ENCODE measurements around the gene SCNN1A. TPM values are rescaled to one million over a fixed set of nuclear protein-coding genes. Genes with fewer than 3 reads are reported as not detected.

The SCNN1A gene
- total RNA-seq, 1 donor, result 0.36 TPM

DNA sequence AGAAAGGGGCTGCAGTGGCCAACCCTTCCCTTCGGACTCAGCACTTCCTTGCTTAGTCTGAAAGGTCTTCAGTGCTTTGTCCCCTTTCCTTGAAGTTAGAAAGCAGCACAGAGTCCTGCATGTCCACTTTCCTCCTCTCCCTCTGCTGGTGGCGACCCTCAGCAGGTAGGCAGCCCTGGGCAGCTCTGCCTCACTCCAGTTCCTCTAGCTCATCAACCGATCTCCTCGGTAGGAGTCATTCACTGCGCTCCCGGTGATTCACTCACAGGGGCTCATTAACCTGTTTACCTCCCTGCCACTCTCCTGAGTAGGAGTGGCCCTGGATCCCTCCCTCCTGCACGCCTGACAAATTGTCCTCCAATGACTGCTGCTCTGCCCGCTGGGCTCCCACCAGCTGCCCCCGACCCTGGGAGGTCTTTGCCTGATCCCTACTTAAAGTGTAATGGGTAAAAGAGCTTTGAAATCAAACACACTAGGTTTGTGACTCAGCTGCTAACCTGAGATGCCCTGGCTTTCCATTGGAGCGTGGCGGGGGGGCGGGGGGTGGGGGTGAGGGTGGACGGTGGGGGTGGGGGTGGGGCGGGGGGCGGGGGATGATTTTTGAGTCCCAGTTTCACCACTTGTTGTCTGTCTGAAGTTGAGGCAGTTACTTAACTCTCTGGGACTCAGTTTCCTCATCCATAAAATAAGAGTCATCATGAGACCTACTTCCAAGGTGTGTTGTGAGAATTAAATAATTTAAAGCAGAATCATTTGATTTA, 4.2 kb downstream of the SCNN1A start:
- Histone ChIP-seq H3K27ac (ENCODE audit: low read depth, low read length) (no peak overlapping the region), H3K36me3 (ENCODE audit: insufficient read depth, low read length) (no peaks in the 10 kb centered on the region), H2AFZ (ENCODE audit: low read length) (peak overlapping the region; percentile 50), H3K79me2 (ENCODE audit: insufficient read depth, low read length) (no peaks in the 10 kb centered on the region), H3K4me1 (ENCODE audit: insufficient read depth, low read length) (peaks cover 27% of the 10 kb centered on the region), H4K20me1 (ENCODE audit: insufficient read depth, low read length) (no peaks in the 10 kb centered on the region), H3K27me3 (ENCODE audit: insufficient read depth, low read length) (no peaks in the 10 kb centered on the region), H3K4me2 (ENCODE audit: insufficient read depth, low read length) (no peak overlapping the region), H3K9me3 (ENCODE audit: low read depth, low read length) (no peaks in the 10 kb centered on the region), H3K4me3 (ENCODE audit: insufficient read depth, low read length) (no peak overlapping the region)
- DNase-seq (ENCODE audit: insufficient read length, low spot score, missing footprints), result peak; percentile 84
- TF ChIP-seq, protein P1, sequence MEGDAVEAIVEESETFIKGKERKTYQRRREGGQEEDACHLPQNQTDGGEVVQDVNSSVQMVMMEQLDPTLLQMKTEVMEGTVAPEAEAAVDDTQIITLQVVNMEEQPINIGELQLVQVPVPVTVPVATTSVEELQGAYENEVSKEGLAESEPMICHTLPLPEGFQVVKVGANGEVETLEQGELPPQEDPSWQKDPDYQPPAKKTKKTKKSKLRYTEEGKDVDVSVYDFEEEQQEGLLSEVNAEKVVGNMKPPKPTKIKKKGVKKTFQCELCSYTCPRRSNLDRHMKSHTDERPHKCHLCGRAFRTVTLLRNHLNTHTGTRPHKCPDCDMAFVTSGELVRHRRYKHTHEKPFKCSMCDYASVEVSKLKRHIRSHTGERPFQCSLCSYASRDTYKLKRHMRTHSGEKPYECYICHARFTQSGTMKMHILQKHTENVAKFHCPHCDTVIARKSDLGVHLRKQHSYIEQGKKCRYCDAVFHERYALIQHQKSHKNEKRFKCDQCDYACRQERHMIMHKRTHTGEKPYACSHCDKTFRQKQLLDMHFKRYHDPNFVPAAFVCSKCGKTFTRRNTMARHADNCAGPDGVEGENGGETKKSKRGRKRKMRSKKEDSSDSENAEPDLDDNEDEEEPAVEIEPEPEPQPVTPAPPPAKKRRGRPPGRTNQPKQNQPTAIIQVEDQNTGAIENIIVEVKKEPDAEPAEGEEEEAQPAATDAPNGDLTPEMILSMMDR (IDR thresholded peaks at IDR 0.05; ENCODE audit: extremely low read depth, low read depth, low read length), result peak; percentile 41

DNA sequence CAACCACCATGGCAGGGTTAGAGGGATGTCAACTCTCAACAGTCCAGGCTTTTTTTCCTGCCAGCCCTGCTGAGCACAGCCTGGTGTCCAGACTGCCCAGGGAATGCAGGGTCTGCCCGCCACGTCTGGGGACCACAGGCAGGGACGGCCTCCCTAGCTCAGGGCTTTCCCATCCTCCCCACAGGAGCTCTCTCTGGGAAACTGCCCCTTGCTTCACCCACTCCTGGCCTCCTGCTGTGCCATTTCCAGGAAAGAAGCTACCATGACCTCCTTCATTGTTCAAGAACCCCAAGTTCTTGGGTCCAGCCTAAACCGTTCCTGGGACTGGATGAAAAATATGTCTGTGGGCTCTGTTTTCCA, 4.8 kb downstream of the SCNN1A start:
- no peak overlapping the region for H3K4me3 ChIP-seq (ENCODE audit: insufficient read depth, low read length)
- H3K4me2 ChIP-seq (ENCODE audit: insufficient read depth, low read length), result no peak overlapping the region
- H3K79me2 ChIP-seq (ENCODE audit: insufficient read depth, low read length), result no peaks in the 10 kb centered on the region
- H3K9me3 ChIP-seq (ENCODE audit: low read depth, low read length), result no peaks in the 10 kb centered on the region
- TF ChIP-seq, protein P1 (IDR thresholded peaks at IDR 0.05; ENCODE audit: extremely low read depth, low read depth, low read length), result no peak
- H3K27ac ChIP-seq (ENCODE audit: low read depth, low read length), result no peak overlapping the region
- H3K27me3 ChIP-seq (ENCODE audit: insufficient read depth, low read length), result no peaks in the 10 kb centered on the region
- no peak overlapping the region for H2AFZ ChIP-seq (ENCODE audit: low read length)
- H3K4me1 ChIP-seq (ENCODE audit: insufficient read depth, low read length), result peaks cover 24% of the 10 kb centered on the region
- peak; percentile 86 for DNase-seq (ENCODE audit: insufficient read length, low spot score, missing footprints)
- no peaks in the 10 kb centered on the region for H3K36me3 ChIP-seq (ENCODE audit: insufficient read depth, low read length)
- no peaks in the 10 kb centered on the region for H4K20me1 ChIP-seq (ENCODE audit: insufficient read depth, low read length)

DNA sequence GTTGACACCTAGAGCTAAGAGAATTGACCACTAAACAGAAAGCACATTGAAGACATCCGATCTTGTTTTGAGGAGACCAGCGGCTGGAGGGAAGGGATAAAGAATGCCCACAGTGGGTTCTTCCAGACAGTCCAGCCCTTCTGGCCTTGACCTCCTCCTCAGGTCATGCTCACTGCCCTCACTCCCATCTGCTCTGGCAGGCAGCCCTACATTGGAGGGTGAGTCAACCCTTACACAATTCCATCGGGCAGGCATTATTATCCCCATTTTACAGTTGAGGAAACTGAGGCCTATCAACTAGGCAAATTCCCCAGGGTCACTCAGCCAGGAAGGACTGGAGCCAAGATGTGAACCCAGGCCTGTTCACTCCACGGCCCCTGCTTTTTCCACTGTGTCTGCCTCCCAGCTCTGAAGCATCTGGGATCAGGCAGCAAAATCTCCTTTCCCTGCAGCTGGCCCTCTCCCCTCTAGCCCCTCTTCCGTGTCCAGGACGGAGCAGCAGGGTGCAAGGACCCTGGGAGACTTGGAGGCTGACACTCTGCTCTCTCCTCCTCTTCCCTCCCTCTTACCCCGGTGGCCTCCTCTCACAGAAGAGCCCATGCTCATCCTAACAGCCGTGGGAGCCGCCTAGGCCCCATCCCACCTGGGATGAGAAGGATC, 5.3 kb downstream of the SCNN1A start:
- Histone ChIP-seq H2AFZ (ENCODE audit: low read length) (no peak overlapping the region), H3K4me1 (ENCODE audit: insufficient read depth, low read length) (peaks cover 24% of the 10 kb centered on the region), H3K79me2 (ENCODE audit: insufficient read depth, low read length) (no peaks in the 10 kb centered on the region), H3K4me3 (ENCODE audit: insufficient read depth, low read length) (no peak overlapping the region), H3K36me3 (ENCODE audit: insufficient read depth, low read length) (no peaks in the 10 kb centered on the region), H3K27me3 (ENCODE audit: insufficient read depth, low read length) (no peaks in the 10 kb centered on the region), H3K4me2 (ENCODE audit: insufficient read depth, low read length) (no peak overlapping the region), H3K9me3 (ENCODE audit: low read depth, low read length) (no peaks in the 10 kb centered on the region), H3K27ac (ENCODE audit: low read depth, low read length) (no peak overlapping the region), H4K20me1 (ENCODE audit: insufficient read depth, low read length) (no peaks in the 10 kb centered on the region)
- TF ChIP-seq, protein P1 (IDR thresholded peaks at IDR 0.05; ENCODE audit: extremely low read depth, low read depth, low read length), result no peak
- DNase-seq (ENCODE audit: insufficient read length, low spot score, missing footprints), result peak; percentile 41

DNA sequence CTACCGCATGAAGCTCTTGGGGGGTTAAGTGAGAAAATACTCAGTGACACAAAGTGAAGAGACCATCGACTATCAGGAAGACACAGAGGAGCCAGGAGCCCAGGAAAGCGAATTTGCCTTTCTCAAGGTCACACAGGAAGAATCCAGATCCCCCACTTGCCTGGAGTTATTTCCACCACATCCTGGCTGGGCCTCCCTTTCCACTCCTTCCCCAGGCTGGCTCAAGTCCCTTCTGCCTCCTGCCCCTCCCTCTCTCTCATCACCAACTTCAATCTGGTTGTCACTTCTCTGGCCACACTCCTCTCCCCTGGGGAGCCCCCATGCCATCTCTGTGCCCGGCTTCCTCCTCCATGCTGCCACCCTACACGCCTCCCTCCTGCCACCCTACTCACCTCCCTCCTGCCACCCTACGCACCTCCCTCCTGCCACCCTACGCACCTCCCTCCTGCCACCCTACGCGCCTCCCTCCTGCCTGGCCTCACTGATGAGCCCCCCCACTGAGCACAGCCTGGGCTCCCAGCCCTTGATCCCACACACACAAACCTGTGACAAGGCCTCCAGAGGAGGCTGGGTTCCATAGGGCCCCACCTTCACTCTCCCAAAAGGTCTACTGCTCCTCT, 6.3 kb downstream of the SCNN1A start:
- TF ChIP-seq, protein P1 (IDR thresholded peaks at IDR 0.05; ENCODE audit: extremely low read depth, low read depth, low read length), result no peak
- H3K27ac ChIP-seq (ENCODE audit: low read depth, low read length), result no peak overlapping the region
- no peaks in the 10 kb centered on the region for H3K79me2 ChIP-seq (ENCODE audit: insufficient read depth, low read length)
- peaks cover 24% of the 10 kb centered on the region for H3K4me1 ChIP-seq (ENCODE audit: insufficient read depth, low read length)
- no peak overlapping the region for H2AFZ ChIP-seq (ENCODE audit: low read length)
- H3K4me2 ChIP-seq (ENCODE audit: insufficient read depth, low read length), result no peak overlapping the region
- no peaks in the 10 kb centered on the region for H3K9me3 ChIP-seq (ENCODE audit: low read depth, low read length)
- peak; percentile 32 for DNase-seq (ENCODE audit: insufficient read length, low spot score, missing footprints)
- H3K36me3 ChIP-seq (ENCODE audit: insufficient read depth, low read length), result no peaks in the 10 kb centered on the region
- H4K20me1 ChIP-seq (ENCODE audit: insufficient read depth, low read length), result no peaks in the 10 kb centered on the region
- H3K4me3 ChIP-seq (ENCODE audit: insufficient read depth, low read length), result no peak overlapping the region
- H3K27me3 ChIP-seq (ENCODE audit: insufficient read depth, low read length), result no peaks in the 10 kb centered on the region

Data from osteoblast (primary cell).